Measurements from ENCODE around the gene SCARB1. TPM values are rescaled to one million over a fixed set of nuclear protein-coding genes. Genes with fewer than 3 reads are reported as not detected.

Gene SCARB1
- total RNA-seq, 1 experiment from 2014 or later = 44.9 TPM

DNA sequence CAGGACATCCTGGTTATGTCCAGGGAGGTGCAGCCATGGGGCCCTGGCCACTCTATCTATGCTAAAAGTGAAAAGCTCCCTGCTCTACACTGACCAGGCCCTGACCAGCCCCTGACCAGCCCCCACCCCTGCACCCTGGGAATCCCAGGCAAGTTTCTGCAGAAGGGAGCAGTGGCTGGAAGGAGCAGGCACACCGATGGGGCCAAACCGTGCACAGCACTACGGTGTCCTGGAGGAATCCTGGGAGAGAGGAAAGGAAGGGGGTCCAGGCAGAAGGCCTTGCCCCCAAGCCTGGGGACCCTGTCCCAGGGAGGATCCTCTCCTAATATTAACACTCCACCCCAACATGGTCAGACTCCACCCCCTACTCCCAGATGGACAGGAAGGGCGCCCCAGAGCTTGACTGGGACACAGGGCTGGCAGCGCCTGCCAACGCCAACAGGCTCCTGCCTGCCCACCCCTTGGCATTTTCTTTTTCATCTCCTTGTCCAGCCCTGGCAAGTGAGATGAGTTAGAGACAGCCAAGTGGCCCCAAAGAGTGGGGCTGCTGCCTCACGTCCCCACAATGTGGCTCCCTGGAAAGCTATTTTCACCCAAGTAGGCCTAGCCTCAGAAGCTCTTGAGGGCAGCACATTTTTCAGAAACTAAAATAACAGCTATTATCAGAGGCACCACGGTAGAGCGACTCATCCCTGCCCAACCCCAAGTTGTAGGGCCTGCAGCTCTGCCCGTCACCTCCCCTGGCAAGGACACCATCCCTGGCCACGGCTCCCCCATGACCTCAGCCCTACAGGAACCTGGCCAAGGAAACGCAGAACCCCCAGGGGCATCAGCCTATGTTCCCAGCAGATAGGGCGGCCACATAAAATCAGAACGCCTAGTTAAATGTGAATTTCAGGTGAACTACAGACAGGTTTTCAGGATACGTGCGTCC is 82.6 kb downstream of the SCARB1 start:
- H3K4me3 ChIP-seq (ENCODE audit: insufficient read depth, low read depth, low read length) = no peak overlapping the region
- H3K36me3 ChIP-seq (replicated peaks; ENCODE audit: control insufficient read depth, insufficient read depth, low read length) = peaks cover 4% of the 10 kb centered on the region
- peak; percentile 66 for DNase-seq
- H3K27me3 ChIP-seq (ENCODE audit: control insufficient read depth, insufficient read depth, low read length) = no peaks in the 10 kb centered on the region

- H3K36me3 ChIP-seq (replicated peaks; ENCODE audit: control insufficient read depth, insufficient read depth, low read length) = peaks cover 3% of the 10 kb centered on the region
- peak; percentile 71 for DNase-seq
- no peaks in the 10 kb centered on the region for H3K27me3 ChIP-seq (ENCODE audit: control insufficient read depth, insufficient read depth, low read length)
- no peak overlapping the region for H3K4me3 ChIP-seq (ENCODE audit: insufficient read depth, low read depth, low read length)
Observed at GRCh38 chr12:124780336-124780735, 83.3 kb downstream of the SCARB1 start.

DNA sequence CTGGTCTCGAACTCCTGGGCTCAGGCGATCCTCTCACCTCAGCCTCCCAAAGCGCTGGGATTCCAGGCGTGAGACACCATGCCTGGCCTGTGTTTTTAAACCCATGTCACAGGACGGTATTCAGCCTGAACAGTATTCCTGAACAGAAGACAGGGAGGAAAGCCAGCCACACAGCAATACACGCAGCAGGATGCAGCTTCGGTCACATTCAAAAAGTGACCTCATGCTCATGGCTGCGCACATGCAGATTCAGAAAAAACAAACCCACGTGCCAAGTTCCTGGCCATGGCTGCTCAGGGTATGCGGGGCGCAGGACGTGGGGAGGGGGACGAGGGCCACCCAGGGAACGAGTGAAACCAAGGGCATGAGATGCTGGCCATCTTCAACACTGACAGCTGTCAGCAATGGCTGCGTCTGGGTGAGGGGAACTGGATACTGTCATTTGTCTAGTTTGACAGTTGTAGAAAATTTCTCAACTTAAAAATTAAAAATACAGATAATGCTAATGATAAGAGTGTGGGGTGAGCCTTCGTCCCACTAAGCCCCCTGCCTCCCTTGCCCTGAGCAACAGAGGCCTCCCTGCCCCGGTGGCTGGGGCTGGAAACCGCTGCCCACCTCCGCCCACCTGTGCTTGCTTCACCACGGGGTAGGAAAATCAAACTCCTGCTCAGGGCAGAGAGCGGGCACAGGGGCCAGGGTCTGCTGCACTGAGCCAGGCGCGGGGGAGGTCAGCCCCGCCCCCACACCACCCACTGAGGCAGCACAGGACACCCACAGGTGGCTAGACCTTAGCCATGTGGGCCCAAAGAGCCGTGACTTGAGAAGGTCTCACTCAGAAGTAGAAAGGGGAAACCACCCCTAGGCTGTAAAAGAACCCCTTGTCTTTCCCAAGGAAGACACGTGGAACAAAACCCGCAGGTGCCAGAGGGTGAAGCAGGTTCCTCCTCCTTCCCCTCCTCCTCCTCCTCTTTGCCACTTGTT is 84.2 kb downstream of the SCARB1 start:
- H3K27me3 ChIP-seq (ENCODE audit: control insufficient read depth, insufficient read depth, low read length) = no peaks in the 10 kb centered on the region
- H3K4me3 ChIP-seq (ENCODE audit: insufficient read depth, low read depth, low read length) = no peak overlapping the region
- DNase-seq = peak; percentile 46
- H3K36me3 ChIP-seq (replicated peaks; ENCODE audit: control insufficient read depth, insufficient read depth, low read length) = no peaks in the 10 kb centered on the region; the same call in 1 of the 2 replicates

DNA sequence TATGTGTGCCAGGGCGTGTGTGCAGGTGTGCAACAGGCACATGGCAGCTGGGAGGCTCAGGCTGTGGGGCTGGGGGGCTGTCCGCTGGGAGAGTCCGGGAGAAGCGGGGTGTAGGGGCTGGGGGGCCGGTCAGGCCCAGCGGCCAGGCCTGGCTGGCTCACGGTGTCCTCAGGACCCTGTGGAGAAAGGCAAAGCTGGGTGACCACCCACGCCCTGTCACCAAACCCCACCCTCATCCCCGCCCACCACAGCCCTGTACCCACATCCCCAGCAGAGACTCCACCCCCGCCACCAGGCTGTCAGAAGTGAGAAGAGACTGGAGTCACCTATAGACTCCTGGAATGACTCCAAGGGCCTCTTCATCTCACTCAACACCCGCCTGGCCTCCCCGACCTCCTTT is 85.3 kb downstream of the SCARB1 start:
- H3K27me3 ChIP-seq (ENCODE audit: control insufficient read depth, insufficient read depth, low read length) = no peaks in the 10 kb centered on the region
- no peak overlapping the region for H3K4me3 ChIP-seq (ENCODE audit: insufficient read depth, low read depth, low read length)
- no peaks in the 10 kb centered on the region for H3K36me3 ChIP-seq (replicated peaks; ENCODE audit: control insufficient read depth, insufficient read depth, low read length)
- peak; percentile 48 for DNase-seq

GRCh38 chr12:124777399-124778372 is 86.0 kb downstream of the SCARB1 start:
- Histone ChIP-seq H3K36me3 (replicated peaks; ENCODE audit: control insufficient read depth, insufficient read depth, low read length) (no peaks in the 10 kb centered on the region), H3K27me3 (ENCODE audit: control insufficient read depth, insufficient read depth, low read length) (no peaks in the 10 kb centered on the region), H3K4me3 (ENCODE audit: insufficient read depth, low read depth, low read length) (no peak overlapping the region)
- peak; percentile 36 for DNase-seq

- no peaks in the 10 kb centered on the region for H3K36me3 ChIP-seq (replicated peaks; ENCODE audit: control insufficient read depth, insufficient read depth, low read length)
- no peak overlapping the region for H3K4me3 ChIP-seq (ENCODE audit: insufficient read depth, low read depth, low read length)
- H3K27me3 ChIP-seq (ENCODE audit: control insufficient read depth, insufficient read depth, low read length) = no peaks in the 10 kb centered on the region
- no peak for DNase-seq
Observed at GRCh38 chr12:124776125-124776513, 87.5 kb downstream of the SCARB1 start.

- no peak for DNase-seq
- H3K36me3 ChIP-seq (replicated peaks; ENCODE audit: control insufficient read depth, insufficient read depth, low read length) = no peaks in the 10 kb centered on the region
- no peaks in the 10 kb centered on the region for H3K27me3 ChIP-seq (ENCODE audit: control insufficient read depth, insufficient read depth, low read length)
- H3K4me3 ChIP-seq (ENCODE audit: insufficient read depth, low read depth, low read length) = no peak overlapping the region
Observed at GRCh38 chr12:124774462-124775167, 89.0 kb downstream of the SCARB1 start.

- Histone ChIP-seq H3K27me3 (ENCODE audit: control insufficient read depth, insufficient read depth, low read length) (no peaks in the 10 kb centered on the region), H3K36me3 (replicated peaks; ENCODE audit: control insufficient read depth, insufficient read depth, low read length) (no peaks in the 10 kb centered on the region), H3K4me3 (ENCODE audit: insufficient read depth, low read depth, low read length) (no peak overlapping the region)
- DNase-seq = no peak
Observed at GRCh38 chr12:124774054-124774461, 89.6 kb downstream of the SCARB1 start.

- Histone ChIP-seq H3K4me3 (ENCODE audit: insufficient read depth, low read depth, low read length) (no peak overlapping the region), H3K27me3 (ENCODE audit: control insufficient read depth, insufficient read depth, low read length) (no peaks in the 10 kb centered on the region), H3K36me3 (replicated peaks; ENCODE audit: control insufficient read depth, insufficient read depth, low read length) (no peaks in the 10 kb centered on the region)
- DNase-seq = peak; percentile 60
Observed at GRCh38 chr12:124772289-124773170, 91.1 kb downstream of the SCARB1 start.

- no peaks in the 10 kb centered on the region for H3K36me3 ChIP-seq (replicated peaks; ENCODE audit: control insufficient read depth, insufficient read depth, low read length)
- H3K27me3 ChIP-seq (ENCODE audit: control insufficient read depth, insufficient read depth, low read length) = no peaks in the 10 kb centered on the region
- DNase-seq = peak; percentile 96
- no peak overlapping the region for H3K4me3 ChIP-seq (ENCODE audit: insufficient read depth, low read depth, low read length)
Observed at GRCh38 chr12:124771462-124772288, 92.0 kb downstream of the SCARB1 start.

GRCh38 chr12:124770728-124771127 is 92.9 kb downstream of the SCARB1 start:
- DNase-seq = no peak
- Histone ChIP-seq H3K27me3 (ENCODE audit: control insufficient read depth, insufficient read depth, low read length) (no peaks in the 10 kb centered on the region), H3K4me3 (ENCODE audit: insufficient read depth, low read depth, low read length) (no peak overlapping the region), H3K36me3 (replicated peaks; ENCODE audit: control insufficient read depth, insufficient read depth, low read length) (no peaks in the 10 kb centered on the region)

GRCh38 chr12:124769881-124770512 is 93.7 kb downstream of the SCARB1 start:
- no peak for DNase-seq
- Histone ChIP-seq H3K4me3 (ENCODE audit: insufficient read depth, low read depth, low read length) (no peak overlapping the region), H3K27me3 (ENCODE audit: control insufficient read depth, insufficient read depth, low read length) (no peaks in the 10 kb centered on the region), H3K36me3 (replicated peaks; ENCODE audit: control insufficient read depth, insufficient read depth, low read length) (no peaks in the 10 kb centered on the region)

All from H7 (cell line).